Choroid plexus epithelial cell (primary cell): ENCODE data around the gene SCFD2.

ENCODE experiments used
- DNase-seq: peaks from one replicate; pipeline ENCODE4 v3.0.0-alpha.2; 2010; ENCODE audit warnings: low read depth
- H3K4me3 ChIP-seq: 2 replicates; pipeline ENCODE4 v1.5.1; 2011; ENCODE audit warnings: low read depth, mild to moderate bottlenecking, control low read depth, low read length, moderate library complexity
- TF ChIP-seq, protein P1 (sequence below): conservative IDR thresholded peaks from 2 replicates; pipeline ENCODE4 v1.5.1; 2011; ENCODE audit warnings: low read depth, mild to moderate bottlenecking, control low read depth, inconsistent platforms, low read length, moderate library complexity

Gene SCFD2

GRCh38 chr4:52823702-52824092 lies 542.2 kb downstream of the SCFD2 start:
- no peak overlapping the region for H3K4me3 ChIP-seq
- no peak for DNase-seq
- TF ChIP-seq, protein P1, sequence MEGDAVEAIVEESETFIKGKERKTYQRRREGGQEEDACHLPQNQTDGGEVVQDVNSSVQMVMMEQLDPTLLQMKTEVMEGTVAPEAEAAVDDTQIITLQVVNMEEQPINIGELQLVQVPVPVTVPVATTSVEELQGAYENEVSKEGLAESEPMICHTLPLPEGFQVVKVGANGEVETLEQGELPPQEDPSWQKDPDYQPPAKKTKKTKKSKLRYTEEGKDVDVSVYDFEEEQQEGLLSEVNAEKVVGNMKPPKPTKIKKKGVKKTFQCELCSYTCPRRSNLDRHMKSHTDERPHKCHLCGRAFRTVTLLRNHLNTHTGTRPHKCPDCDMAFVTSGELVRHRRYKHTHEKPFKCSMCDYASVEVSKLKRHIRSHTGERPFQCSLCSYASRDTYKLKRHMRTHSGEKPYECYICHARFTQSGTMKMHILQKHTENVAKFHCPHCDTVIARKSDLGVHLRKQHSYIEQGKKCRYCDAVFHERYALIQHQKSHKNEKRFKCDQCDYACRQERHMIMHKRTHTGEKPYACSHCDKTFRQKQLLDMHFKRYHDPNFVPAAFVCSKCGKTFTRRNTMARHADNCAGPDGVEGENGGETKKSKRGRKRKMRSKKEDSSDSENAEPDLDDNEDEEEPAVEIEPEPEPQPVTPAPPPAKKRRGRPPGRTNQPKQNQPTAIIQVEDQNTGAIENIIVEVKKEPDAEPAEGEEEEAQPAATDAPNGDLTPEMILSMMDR = no peak
